Parathyroid adenoma (tissue), 2 donors: ENCODE data around the gene SNX24.

ENCODE experiments used
- H2AFZ ChIP-seq: fragments of 300-600 bp; sonication (generic); one replicate; pipeline ENCODE4 v1.7.0; 2017; ENCODE audit warnings: antibody characterized with exemption, mild to moderate bottlenecking
- H3K27ac ChIP-seq: fragments of 300-600 bp; sonication (generic); one replicate; pipeline ENCODE4 v1.7.0; 2017
- H3K27me3 ChIP-seq: fragments of 300-600 bp; sonication (generic); one replicate; pipeline ENCODE4 v1.7.0; 2017; ENCODE audit warnings: low read length; ENCODE audit not compliant: control insufficient read depth, insufficient read depth
- H3K36me3 ChIP-seq: fragments of 300-600 bp; sonication (generic); one replicate; pipeline ENCODE4 v1.7.0; 2017; ENCODE audit warnings: low read length; ENCODE audit not compliant: control insufficient read depth, insufficient read depth
- H3K4me1 ChIP-seq: fragments of 300-600 bp; sonication (generic); one replicate; pipeline ENCODE4 v1.7.0; 2017; ENCODE audit warnings: control low read depth
- H3K4me2 ChIP-seq: fragments of 300-600 bp; sonication (generic); one replicate; pipeline ENCODE4 v1.7.0; 2017; ENCODE audit warnings: low read length
- H3K4me3 ChIP-seq: fragments of 300-600 bp; sonication (generic); one replicate; pipeline ENCODE4 v1.7.0; 2017; ENCODE audit warnings: low read depth, low read length
- H3K79me2 ChIP-seq: fragments of 300-600 bp; sonication (generic); one replicate; pipeline ENCODE4 v1.7.0; 2017; ENCODE audit warnings: control low read depth
- H3K9ac ChIP-seq: fragments of 300-600 bp; sonication (generic); one replicate; pipeline ENCODE4 v1.7.0; 2017; ENCODE audit warnings: mild to moderate bottlenecking
- H3K9me3 ChIP-seq: fragments of 300-600 bp; sonication (generic); one replicate; pipeline ENCODE4 v1.7.0; 2017; ENCODE audit warnings: low read length; ENCODE audit not compliant: control insufficient read depth
- CTCF ChIP-seq: fragments of 300-600 bp; sonication (generic); IDR thresholded peaks from one replicate; pipeline ENCODE4 v1.7.0; 2017; ENCODE audit warnings: antibody characterized with exemption, mild to moderate bottlenecking
- donor health status: primary hyperparathyroidism.

Gene SNX24

GRCh38 chr5:122977319-122977718 is 131.9 kb downstream of the SNX24 start:
- no peak overlapping the region for H3K9ac ChIP-seq

GRCh38 chr5:122978068-122978467 is 132.7 kb downstream of the SNX24 start:
- Histone ChIP-seq H3K9me3 (no peaks in the 10 kb centered on the region), H3K27me3 (no peaks in the 10 kb centered on the region), H3K9ac (no peak overlapping the region), H3K4me1 (no peaks in the 10 kb centered on the region), H3K36me3 (no peaks in the 10 kb centered on the region), H3K4me3 (no peak overlapping the region), H3K27ac (no peak overlapping the region), H3K4me2 (no peak overlapping the region), H3K79me2 (peaks cover under 1% of the 10 kb centered on the region), H2AFZ (no peak overlapping the region)
- TF ChIP-seq CTCF = no peak

More at GRCh38 chr5:122977319-122977718, 131.9 kb downstream of the SNX24 start:
- Histone ChIP-seq H3K27me3 (no peaks in the 10 kb centered on the region), H3K79me2 (peaks cover 3% of the 10 kb centered on the region), H3K4me1 (no peaks in the 10 kb centered on the region), H3K9me3 (no peaks in the 10 kb centered on the region), H3K27ac (no peak overlapping the region), H3K36me3 (no peaks in the 10 kb centered on the region), H2AFZ (no peak overlapping the region), H3K4me2 (no peak overlapping the region), H3K4me3 (no peak overlapping the region)
- TF ChIP-seq CTCF = no peak

- H3K79me2 ChIP-seq = no peaks in the 10 kb centered on the region
- no peaks in the 10 kb centered on the region for H3K27me3 ChIP-seq
- no peaks in the 10 kb centered on the region for H3K36me3 ChIP-seq
- no peak overlapping the region for H3K4me3 ChIP-seq
- no peak overlapping the region for H3K9ac ChIP-seq
- no peak overlapping the region for H3K4me2 ChIP-seq
- H3K9me3 ChIP-seq = no peaks in the 10 kb centered on the region
- H3K4me1 ChIP-seq = no peaks in the 10 kb centered on the region
- H2AFZ ChIP-seq = no peak overlapping the region
- TF ChIP-seq CTCF = no peak
- no peak overlapping the region for H3K27ac ChIP-seq
Measured at GRCh38 chr5:122978644-122979297, 133.4 kb downstream of the SNX24 start.

GRCh38 chr5:122981846-122982245 is 136.4 kb downstream of the SNX24 start:
- no peaks in the 10 kb centered on the region for H3K36me3 ChIP-seq
- no peaks in the 10 kb centered on the region for H3K4me1 ChIP-seq
- H3K9me3 ChIP-seq = no peaks in the 10 kb centered on the region
- H3K9ac ChIP-seq = no peak overlapping the region
- H3K4me2 ChIP-seq = no peak overlapping the region
- TF ChIP-seq CTCF = no peak
- H3K79me2 ChIP-seq = no peaks in the 10 kb centered on the region
- H3K27me3 ChIP-seq = no peaks in the 10 kb centered on the region
- H3K4me3 ChIP-seq = no peak overlapping the region
- no peak overlapping the region for H3K27ac ChIP-seq
- no peak overlapping the region for H2AFZ ChIP-seq

GRCh38 chr5:122982376-122982775 is 137.0 kb downstream of the SNX24 start:
- H3K27ac ChIP-seq = no peak overlapping the region
- H3K4me1 ChIP-seq = no peaks in the 10 kb centered on the region
- H3K36me3 ChIP-seq = no peaks in the 10 kb centered on the region
- no peak overlapping the region for H2AFZ ChIP-seq
- no peak overlapping the region for H3K4me3 ChIP-seq
- no peak overlapping the region for H3K4me2 ChIP-seq
- H3K79me2 ChIP-seq = no peaks in the 10 kb centered on the region
- H3K9ac ChIP-seq = no peak overlapping the region
- no peaks in the 10 kb centered on the region for H3K27me3 ChIP-seq
- no peaks in the 10 kb centered on the region for H3K9me3 ChIP-seq
- no peak for TF ChIP-seq CTCF
